Esophagus squamous epithelium (tissue), 4 donors: ENCODE measurements around the gene IDNK.

Experiments used
- POLR2A ChIP-seq, 4 donors: fragments of 450-650 bp; IDR thresholded peaks; one replicate each; pipeline ENCODE4 v1.6.1; 2017; ENCODE audit warnings: antibody characterized with exemption in 4 of 4, mild to moderate bottlenecking in 4 of 4, moderate library complexity in 3 of 4
- TF ChIP-seq, protein P1 (sequence below), 6 experiments: fragments of 450-650 bp in 4 of 6; fragments of 200-600 bp in 2 of 6; sonication (generic) in 2 of 6; IDR thresholded peaks; one replicate each; pipeline ENCODE4 v1.5.1; 2016 to 2019; ENCODE audit warnings: antibody characterized with exemption in 6 of 6, mild to moderate bottlenecking in 4 of 6, moderate library complexity in 4 of 6

DNA sequence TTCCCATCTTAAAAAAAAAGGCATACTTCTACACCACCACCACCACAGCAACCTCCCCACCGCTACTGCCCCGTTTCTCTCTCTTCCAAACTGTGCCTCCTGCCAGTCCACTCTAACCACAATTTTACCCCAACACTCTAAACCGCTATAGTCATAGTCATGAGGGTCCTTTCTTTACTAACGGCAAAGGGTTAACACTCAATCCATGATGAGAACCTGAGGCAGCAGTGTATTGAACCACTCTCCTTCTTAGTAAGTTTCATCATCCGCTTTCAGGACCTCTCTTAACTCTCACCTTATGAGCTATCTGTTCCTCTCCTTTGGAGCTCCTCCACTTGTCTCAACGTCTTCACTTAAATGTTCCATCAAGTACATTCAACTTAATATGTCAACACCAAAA, 34.0 kb downstream of the IDNK start:
- TF ChIP-seq, protein P1, sequence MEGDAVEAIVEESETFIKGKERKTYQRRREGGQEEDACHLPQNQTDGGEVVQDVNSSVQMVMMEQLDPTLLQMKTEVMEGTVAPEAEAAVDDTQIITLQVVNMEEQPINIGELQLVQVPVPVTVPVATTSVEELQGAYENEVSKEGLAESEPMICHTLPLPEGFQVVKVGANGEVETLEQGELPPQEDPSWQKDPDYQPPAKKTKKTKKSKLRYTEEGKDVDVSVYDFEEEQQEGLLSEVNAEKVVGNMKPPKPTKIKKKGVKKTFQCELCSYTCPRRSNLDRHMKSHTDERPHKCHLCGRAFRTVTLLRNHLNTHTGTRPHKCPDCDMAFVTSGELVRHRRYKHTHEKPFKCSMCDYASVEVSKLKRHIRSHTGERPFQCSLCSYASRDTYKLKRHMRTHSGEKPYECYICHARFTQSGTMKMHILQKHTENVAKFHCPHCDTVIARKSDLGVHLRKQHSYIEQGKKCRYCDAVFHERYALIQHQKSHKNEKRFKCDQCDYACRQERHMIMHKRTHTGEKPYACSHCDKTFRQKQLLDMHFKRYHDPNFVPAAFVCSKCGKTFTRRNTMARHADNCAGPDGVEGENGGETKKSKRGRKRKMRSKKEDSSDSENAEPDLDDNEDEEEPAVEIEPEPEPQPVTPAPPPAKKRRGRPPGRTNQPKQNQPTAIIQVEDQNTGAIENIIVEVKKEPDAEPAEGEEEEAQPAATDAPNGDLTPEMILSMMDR (IDR thresholded peaks at IDR 0.05), result no peak
- no peak for TF ChIP-seq POLR2A (IDR thresholded peaks at IDR 0.05)
